ENCODE data around the gene PDE4D.

Gene PDE4D

GRCh38 chr5:59038798-59039295, 854.7 kb downstream of the PDE4D start:
- TF ChIP-seq FOXP2 (optimal IDR thresholded peaks at IDR 0.05; ENCODE audit: borderline replicate concordance, extremely low read depth, extremely low read length, insufficient read depth) (no peak), POLR2AphosphoS5 (IDR thresholded peaks at IDR 0.05; ENCODE audit: low read depth, low read length) (no peak), REST (IDR thresholded peaks at IDR 0.05; ENCODE audit: insufficient read depth in 1 of 2, low read depth in 2 of 2, low read length in 2 of 2) (no peak), SIN3A (IDR thresholded peaks at IDR 0.05; ENCODE audit: borderline replicate concordance, insufficient read depth, low read length) (no peak; the same call in 1 of the 2 replicates), TAF1 (IDR thresholded peaks at IDR 0.05; ENCODE audit: borderline replicate concordance, insufficient read depth, low read length) (no peak)

- 0 out of 2 replicates have a peak, but pooled peaks have one; percentile 13 for TF ChIP-seq SIN3A (IDR thresholded peaks at IDR 0.05; ENCODE audit: borderline replicate concordance, insufficient read depth, low read length)
- no peak for TF ChIP-seq REST (IDR thresholded peaks at IDR 0.05; ENCODE audit: insufficient read depth in 1 of 2, low read depth in 2 of 2, low read length in 2 of 2)
- no peak for TF ChIP-seq TAF1 (IDR thresholded peaks at IDR 0.05; ENCODE audit: borderline replicate concordance, insufficient read depth, low read length)
- TF ChIP-seq FOXP2 (optimal IDR thresholded peaks at IDR 0.05; ENCODE audit: borderline replicate concordance, extremely low read depth, extremely low read length, insufficient read depth): no peak
- no peak; the same call in 1 of the 2 replicates for TF ChIP-seq POLR2AphosphoS5 (IDR thresholded peaks at IDR 0.05; ENCODE audit: low read depth, low read length)
Observed at GRCh38 chr5:59037941-59038797, 855.4 kb downstream of the PDE4D start.

- no peak; the same call in 1 of the 2 replicates for TF ChIP-seq POLR2AphosphoS5 (IDR thresholded peaks at IDR 0.05; ENCODE audit: low read depth, low read length)
- TF ChIP-seq TAF1 (IDR thresholded peaks at IDR 0.05; ENCODE audit: borderline replicate concordance, insufficient read depth, low read length): 0 out of 2 replicates have a peak, but pooled peaks have one; percentile 15
Observed at GRCh38 chr5:59037453-59037852, 856.1 kb downstream of the PDE4D start.

- TF ChIP-seq POLR2AphosphoS5 (IDR thresholded peaks at IDR 0.05; ENCODE audit: low read depth, low read length) (no peak), TAF1 (IDR thresholded peaks at IDR 0.05; ENCODE audit: borderline replicate concordance, insufficient read depth, low read length) (no peak), REST (IDR thresholded peaks at IDR 0.05; ENCODE audit: insufficient read depth in 1 of 2, low read depth in 2 of 2, low read length in 2 of 2) (no peak), SIN3A (IDR thresholded peaks at IDR 0.05; ENCODE audit: borderline replicate concordance, insufficient read depth, low read length) (no peak)
Observed at GRCh38 chr5:59037041-59037440, 856.5 kb downstream of the PDE4D start.

GRCh38 chr5:59036274-59036961, 857.1 kb downstream of the PDE4D start:
- TF ChIP-seq TAF1 (IDR thresholded peaks at IDR 0.05; ENCODE audit: borderline replicate concordance, insufficient read depth, low read length) (peak; percentile 56; the same call in 1 of the 2 replicates), REST (IDR thresholded peaks at IDR 0.05; ENCODE audit: insufficient read depth in 1 of 2, low read depth in 2 of 2, low read length in 2 of 2) (no peak), POLR2AphosphoS5 (IDR thresholded peaks at IDR 0.05; ENCODE audit: low read depth, low read length) (no peak), SIN3A (IDR thresholded peaks at IDR 0.05; ENCODE audit: borderline replicate concordance, insufficient read depth, low read length) (peak; percentile 100), FOXP2 (optimal IDR thresholded peaks at IDR 0.05; ENCODE audit: borderline replicate concordance, extremely low read depth, extremely low read length, insufficient read depth) (peak; percentile 94)
